HCT116 (cell line): Measurements from ENCODE around the gene SCGN.

Source experiments
- EZH2 ChIP-seq: fragments of 200-600 bp; sonication (generic); IDR thresholded peaks from 2 replicates; pipeline ENCODE4 v1.6.1; 2017; ENCODE audit warnings: antibody characterized with exemption, mixed run types
- RAD21 ChIP-seq: IDR thresholded peaks from 2 replicates; pipeline ENCODE4 v1.6.1; 2012; ENCODE audit warnings: low read depth, mild to moderate bottlenecking
- ZNF274 ChIP-seq: fragments of 200-500 bp; sonication (Bioruptor generic); IDR thresholded peaks from 2 replicates; pipeline ENCODE4 v1.6.1; 2014; ENCODE audit warnings: mild to moderate bottlenecking, low read depth, low read length, inconsistent platforms

DNA sequence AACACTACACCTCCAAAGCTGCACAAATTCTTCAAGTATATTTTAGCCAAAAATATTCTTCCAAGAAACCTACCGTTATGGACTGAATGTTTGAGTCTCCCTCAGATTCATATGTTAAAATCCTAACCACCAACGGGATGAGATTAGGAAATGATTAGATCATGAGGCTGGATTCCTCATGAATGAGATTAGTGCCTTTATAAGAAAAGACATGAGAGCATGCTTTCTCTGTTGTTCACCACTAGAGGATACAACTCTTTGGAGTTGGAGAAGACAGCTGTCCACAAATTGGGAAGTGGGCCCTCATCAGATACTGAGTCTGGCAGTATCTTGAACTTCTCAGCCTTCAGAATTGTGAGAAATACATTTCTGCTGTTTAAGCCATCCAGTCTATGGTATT lies 95.5 kb downstream of the SCGN start:
- no peak for TF ChIP-seq ZNF274
- TF ChIP-seq RAD21 = no peak
- no peak for TF ChIP-seq EZH2
